Progenitor cell of endocrine pancreas (in vitro differentiated cells): ENCODE results near the gene TMC5. TPM values are rescaled to one million over a fixed set of nuclear protein-coding genes. Genes with fewer than 3 reads are reported as not detected.

Experiments used
- DNase-seq: peaks from one replicate; pipeline ENCODE4 v3.0.0; 2021; ENCODE audit warnings: low spot score; ENCODE audit not compliant: unreplicated experiment
- H3K27ac Mint-ChIP-seq: 2 replicates; pipeline ENCODE4 v1.8.0; 2021; ENCODE audit warnings: mild to moderate bottlenecking, moderate library complexity, mixed read lengths
- H3K27me3 Mint-ChIP-seq: 2 replicates; pipeline ENCODE4 v1.8.0; 2021; ENCODE audit warnings: mixed read lengths
- H3K36me3 Mint-ChIP-seq: 2 replicates; pipeline ENCODE4 v1.8.0; 2022; ENCODE audit warnings: mixed read lengths; ENCODE audit not compliant: insufficient read depth
- H3K4me1 Mint-ChIP-seq: 2 replicates; pipeline ENCODE4 v1.8.0; 2021; ENCODE audit warnings: low read depth, mixed read lengths
- H3K4me3 Mint-ChIP-seq: 2 replicates; pipeline ENCODE4 v1.8.0; 2021; ENCODE audit warnings: low read depth, mild to moderate bottlenecking, moderate library complexity, mixed read lengths
- H3K9me3 Mint-ChIP-seq: 2 replicates; pipeline ENCODE4 v1.8.0; 2021; ENCODE audit warnings: low read depth, mixed read lengths
- total RNA-seq: library from RNA; stranded (reverse); gene quantifications from 2 replicates; pipeline ENCODE4 v1.2.1, GENCODE V29; 2021
- TF ChIP-seq, protein P1 (sequence below): fragments of 200-600 bp; sonication (generic); IDR thresholded peaks from one replicate; pipeline ENCODE4 v1.5.0; 2021; ENCODE audit warnings: antibody characterized with exemption, mild to moderate bottlenecking; ENCODE audit not compliant: unreplicated experiment

Gene TMC5
- total RNA-seq, 1 donor from 2014 or later, result 9.9 TPM

DNA sequence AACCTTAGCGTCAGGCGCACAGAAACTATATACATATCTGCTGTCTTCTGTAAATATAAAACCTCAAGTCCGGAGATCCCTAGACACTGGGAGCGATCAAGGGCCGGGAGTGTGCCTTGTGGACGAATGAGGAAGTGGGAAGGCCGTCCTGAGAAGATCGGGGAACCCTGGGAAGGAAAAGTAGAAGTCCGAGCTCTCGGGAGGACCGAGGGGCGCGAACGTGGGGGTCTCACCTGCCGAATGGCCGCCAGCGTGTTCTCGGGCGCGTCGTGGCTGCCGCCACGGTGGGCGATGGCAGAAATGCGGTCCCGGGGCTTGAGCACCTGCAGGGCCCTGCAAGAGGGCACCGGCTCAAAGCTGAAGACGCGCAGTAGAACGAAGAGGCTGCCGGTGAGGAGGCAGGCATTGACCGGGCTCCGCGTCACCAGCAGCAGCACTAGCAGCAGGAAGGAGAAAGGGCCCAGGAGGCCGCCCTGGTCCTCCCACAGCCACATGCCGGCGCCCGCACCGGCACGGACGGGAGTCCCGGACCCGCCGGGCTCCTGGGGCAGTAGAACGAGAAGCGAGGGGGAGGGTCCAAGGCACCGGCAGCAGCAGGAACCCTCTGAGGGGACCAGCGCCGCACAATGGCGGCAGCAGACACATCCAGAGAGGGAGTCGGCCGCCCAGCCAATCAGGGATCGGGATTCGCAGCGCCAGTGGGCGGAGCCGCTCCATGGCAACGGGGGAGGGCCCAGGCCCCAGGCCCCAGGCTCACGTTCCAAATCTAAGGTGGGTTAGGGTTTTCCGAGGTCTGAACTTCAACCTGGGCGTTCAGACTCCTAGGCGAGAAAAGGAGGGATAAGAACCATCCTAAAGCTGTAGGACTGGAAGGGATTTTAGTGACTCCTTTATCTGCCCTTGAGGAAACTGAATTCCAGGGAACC, 104.1 kb downstream of the TMC5 start, which contains the start of gene GDE1:
Gene GDE1 (minus strand): TSS at position 628 of the 926 bp plus-strand sequence. CDS start 134 bp downstream, at position 494.
- DNase-seq, result peak; percentile 93
- Mint-ChIP-seq H3K9me3 (no peaks in the 10 kb centered on the region), H3K27ac (peak within 1 kb of the TSS; percentile 94), H3K4me1 (peaks cover 47% of the 10 kb centered on the region), H3K27me3 (no peaks in the 10 kb centered on the region), H3K4me3 (peak within 1 kb of the TSS; percentile 83), H3K36me3 (peaks cover 7% of the 10 kb centered on the region)
- TF ChIP-seq, protein P1, sequence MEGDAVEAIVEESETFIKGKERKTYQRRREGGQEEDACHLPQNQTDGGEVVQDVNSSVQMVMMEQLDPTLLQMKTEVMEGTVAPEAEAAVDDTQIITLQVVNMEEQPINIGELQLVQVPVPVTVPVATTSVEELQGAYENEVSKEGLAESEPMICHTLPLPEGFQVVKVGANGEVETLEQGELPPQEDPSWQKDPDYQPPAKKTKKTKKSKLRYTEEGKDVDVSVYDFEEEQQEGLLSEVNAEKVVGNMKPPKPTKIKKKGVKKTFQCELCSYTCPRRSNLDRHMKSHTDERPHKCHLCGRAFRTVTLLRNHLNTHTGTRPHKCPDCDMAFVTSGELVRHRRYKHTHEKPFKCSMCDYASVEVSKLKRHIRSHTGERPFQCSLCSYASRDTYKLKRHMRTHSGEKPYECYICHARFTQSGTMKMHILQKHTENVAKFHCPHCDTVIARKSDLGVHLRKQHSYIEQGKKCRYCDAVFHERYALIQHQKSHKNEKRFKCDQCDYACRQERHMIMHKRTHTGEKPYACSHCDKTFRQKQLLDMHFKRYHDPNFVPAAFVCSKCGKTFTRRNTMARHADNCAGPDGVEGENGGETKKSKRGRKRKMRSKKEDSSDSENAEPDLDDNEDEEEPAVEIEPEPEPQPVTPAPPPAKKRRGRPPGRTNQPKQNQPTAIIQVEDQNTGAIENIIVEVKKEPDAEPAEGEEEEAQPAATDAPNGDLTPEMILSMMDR, result peak; percentile 42

DNA sequence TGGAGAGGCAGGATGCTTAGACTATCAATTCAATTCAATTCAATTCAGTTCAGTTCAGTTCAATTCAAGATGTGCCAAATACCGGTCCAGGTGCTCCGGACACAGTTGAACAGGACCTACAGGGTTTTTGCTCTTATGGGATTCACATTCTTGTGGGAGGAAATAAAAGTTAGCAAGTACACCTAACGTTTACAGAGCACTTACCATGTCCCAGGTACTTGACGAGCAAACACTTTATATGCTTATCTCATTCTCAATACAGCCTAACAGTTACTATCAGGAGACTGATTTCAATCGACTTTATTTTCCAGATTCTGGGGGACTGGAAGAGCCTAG, 104.7 kb downstream of the TMC5 start:
- no peaks in the 10 kb centered on the region for H3K9me3 Mint-ChIP-seq
- TF ChIP-seq, protein P1, result no peak
- H3K4me3 Mint-ChIP-seq, result peak overlapping the region; percentile 83
- H3K36me3 Mint-ChIP-seq, result peaks cover 2% of the 10 kb centered on the region
- peaks cover 47% of the 10 kb centered on the region for H3K4me1 Mint-ChIP-seq
- no peaks in the 10 kb centered on the region for H3K27me3 Mint-ChIP-seq
- DNase-seq, result no peak
- peak overlapping the region; percentile 89 for H3K27ac Mint-ChIP-seq

GRCh38 chr16:19522760-19523159, 105.1 kb downstream of the TMC5 start:
- Mint-ChIP-seq H3K4me3 (peak overlapping the region; percentile 83), H3K27me3 (no peaks in the 10 kb centered on the region), H3K36me3 (peaks cover 2% of the 10 kb centered on the region), H3K9me3 (no peaks in the 10 kb centered on the region), H3K4me1 (peaks cover 43% of the 10 kb centered on the region), H3K27ac (no peak overlapping the region)
- TF ChIP-seq, protein P1, result no peak
- DNase-seq, result no peak

DNA sequence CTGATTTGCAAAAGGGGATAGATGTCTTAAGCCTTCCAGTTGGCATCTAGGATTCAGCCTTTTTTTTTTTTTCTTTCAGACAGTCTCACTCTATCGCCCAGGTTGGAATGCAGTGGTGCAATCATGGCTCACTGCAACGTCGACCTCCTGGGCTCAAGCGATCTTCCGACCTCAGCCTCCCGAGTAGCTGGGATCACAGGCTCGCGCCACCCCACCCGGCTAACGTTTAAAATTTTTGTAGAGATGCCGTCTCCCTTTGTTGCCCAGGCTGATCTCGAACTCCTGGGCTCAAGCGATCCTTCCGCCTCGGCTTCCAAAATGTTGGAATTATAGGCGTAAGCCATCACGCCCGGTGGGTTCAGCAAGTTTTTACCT, 105.5 kb downstream of the TMC5 start:
- Mint-ChIP-seq H3K4me3 (peak overlapping the region; percentile 98), H3K27ac (no peak overlapping the region), H3K36me3 (peaks cover 2% of the 10 kb centered on the region), H3K9me3 (no peaks in the 10 kb centered on the region), H3K27me3 (no peaks in the 10 kb centered on the region), H3K4me1 (peaks cover 43% of the 10 kb centered on the region)
- no peak for DNase-seq
- TF ChIP-seq, protein P1, result no peak

- Mint-ChIP-seq H3K27ac (peak within 1 kb of the TSS; percentile 95), H3K4me1 (peaks cover 37% of the 10 kb centered on the region), H3K27me3 (no peaks in the 10 kb centered on the region), H3K4me3 (peak within 1 kb of the TSS; percentile 98), H3K9me3 (no peaks in the 10 kb centered on the region), H3K36me3 (no peaks in the 10 kb centered on the region)
- TF ChIP-seq, protein P1, result no peak
- DNase-seq, result peak; percentile 76
Observed at GRCh38 chr16:19523559-19524355, 106.1 kb downstream of the TMC5 start, which contains the start of gene CCP110. CCP110 (plus strand) TSS chr16:19523942; CDS start chr16:19527882, 3,940 bp downstream.
